ENCODE data around the gene PLEKHN1.

DNA sequence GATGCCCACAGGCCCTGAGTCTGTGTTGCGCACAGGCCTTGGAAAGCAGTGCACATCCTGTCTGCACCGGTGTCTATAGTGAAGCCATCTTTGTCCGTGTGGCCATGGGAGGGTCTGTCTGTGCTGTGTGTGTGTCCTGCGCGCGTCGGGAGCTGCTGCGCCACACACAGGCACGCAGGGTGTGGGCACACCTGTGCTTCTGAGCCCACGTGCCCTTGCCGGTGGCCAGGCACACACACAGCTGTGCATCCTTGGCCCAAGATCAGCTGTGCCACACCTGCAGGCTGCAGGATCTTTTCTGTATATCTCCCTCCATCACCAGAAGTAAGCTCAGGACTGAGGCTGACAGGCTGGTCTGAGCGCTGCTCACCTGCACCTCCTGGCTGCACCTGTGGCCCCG lies 45.8 kb upstream of the PLEKHN1 start:
- TF ChIP-seq ZNF274 (IDR thresholded peaks at IDR 0.05; ENCODE audit: low read depth, low read length) (no peak), YY1 (IDR thresholded peaks at IDR 0.05; ENCODE audit: insufficient read depth, insufficient read length) (no peak)

Measured in NT2/D1 (cell line).